Stomach (tissue), 9 donors: ENCODE results near the gene CEACAM4. TPM values are rescaled to one million over a fixed set of nuclear protein-coding genes. Genes with fewer than 3 reads are reported as not detected.

Experiments used
- DNase-seq, 2 donors: peaks; one replicate each; pipeline versions ENCODE4 v3.0.0 to v3.0.0-alpha.2; 2013 to 2019
- H3K27ac ChIP-seq, 5 donors: fragments of 200-600 bp in 4 of 5; sonication (generic) in 4 of 5; one replicate each; pipeline ENCODE4 v1.5.1; 2013 to 2019; ENCODE audit warnings: mild to moderate bottlenecking in 1 of 5, moderate library complexity in 1 of 5
- H3K27me3 ChIP-seq, 3 donors: fragments of 200-600 bp; sonication (generic); one replicate each; pipeline ENCODE4 v1.5.1; 2017 to 2019; ENCODE audit warnings: mixed run types in 1 of 3
- H3K36me3 ChIP-seq, 4 donors: fragments of 200-600 bp; sonication (generic); 1 replicate in 3 of 4; 2 replicates in 1 of 4; pipeline ENCODE4 v1.5.1; 2016 to 2019
- H3K4me1 ChIP-seq, 4 donors: fragments of 200-600 bp; sonication (generic); one replicate each; pipeline ENCODE4 v1.5.1; 2016 to 2019
- H3K4me3 ChIP-seq, 4 donors: fragments of 200-600 bp; sonication (generic) in 3 of 4; one replicate each; pipeline ENCODE4 v1.5.1; 2016 to 2019; ENCODE audit warnings: mild to moderate bottlenecking in 1 of 4
- H3K9me3 ChIP-seq, 4 donors: fragments of 200-600 bp; sonication (generic); one replicate each; pipeline ENCODE4 v1.5.1; 2016 to 2019
- CTCF ChIP-seq, 7 experiments: fragments of 450-650 bp in 4 of 7; fragments of 200-600 bp in 3 of 7; sonication (generic) in 3 of 7; IDR thresholded peaks; one replicate each; pipeline ENCODE4 v1.5.1; 2016 to 2019; ENCODE audit warnings: antibody characterized with exemption in 7 of 7, control low read depth in 2 of 7, mild to moderate bottlenecking in 1 of 7
- EP300 ChIP-seq: sonication (generic); formaldehyde crosslinking; IDR thresholded peaks from one replicate; pipeline ENCODE4 v1.6.1; 2017; ENCODE audit warnings: antibody characterized with exemption
- POLR2A ChIP-seq, 4 donors: fragments of 450-650 bp; IDR thresholded peaks; one replicate each; pipeline ENCODE4 v1.6.1; 2016; ENCODE audit warnings: antibody characterized with exemption in 4 of 4, control low read depth in 2 of 4, mild to moderate bottlenecking in 1 of 4, moderate library complexity in 1 of 4
- POLR2AphosphoS5 ChIP-seq, 3 donors: sonication (generic); formaldehyde crosslinking; IDR thresholded peaks; one replicate each; pipeline ENCODE4 v1.6.1; 2016; ENCODE audit warnings: antibody characterized with exemption in 3 of 3
- whole genome bisulfite sequencing, 5 donors: extraction: QIAGEN DNeasy Blood & Tissue Kit in 3 of 5; methylation state at CpG; one replicate each; pipeline versions ENCODE4 v1.1.5 to v1.1.7; 2013 to 2018; 5-methylcytosine and 5-hydroxymethylcytosine counted together
- intact Hi-C: fragments of 100-400 bp; cut with DNase I; formaldehyde crosslinking; loops from one replicate; pipeline ENCODE4 v1.15.1; 2023; ENCODE audit warnings: low total_unique reads
- polyA plus RNA-seq, 3 donors: library from polyadenylated mRNA; stranded (reverse); fragments of 200-250 nt; gene quantifications; one replicate each; pipeline ENCODE4 v1.2.3, GENCODE V29; 2013
- total RNA-seq, 5 donors: library from RNA; depleted of rRNA; stranded (reverse); fragments of >200 nt; gene quantifications; one replicate each; pipeline versions ENCODE4 v1.1.0 to v1.2.3, GENCODE V29; 2014 to 2016
- donor health status: healthy with polysubstance abuse.
- donor health status: Bipolar disorder and iron deficiency.
- donor health status: healthy.

CEACAM4 gene
- total and polyA plus RNA-seq, 8 donors = 0.63 to 8.3 (median 1.4) TPM; not detected in 4

- intact Hi-C loops = no loop called here
- peak; percentile 77 to 78 for DNase-seq
- TF ChIP-seq CTCF (IDR thresholded peaks at IDR 0.05) = peak in 5 of 7 experiments; percentile 44 to 84 (median 83)
- TF ChIP-seq POLR2AphosphoS5 (IDR thresholded peaks at IDR 0.05) = no peak
- Histone ChIP-seq H3K4me1 (no peaks in the 10 kb centered on the region), H3K9me3 (no peaks in the 10 kb centered on the region), H3K27me3 (peaks cover 0 to 23% (median 12%) of the 10 kb centered on the region in 3 donors), H3K4me3 (no peak overlapping the region), H3K27ac (no peak overlapping the region), H3K36me3 (no peaks in the 10 kb centered on the region)
- WGBS, 5 donors = 2 to 6% (median 4%) methylated on average over 6 of the region's 6 CpGs
Observed at GRCh38 chr19:41641879-41642485, 15.1 kb upstream of the CEACAM4 start.

GRCh38 chr19:41638641-41639081 lies 11.8 kb upstream of the CEACAM4 start:
- WGBS, 5 donors = 27 to 39% (median 37%) methylated on average over 6 of the region's 6 CpGs
- no peak overlapping the region for H3K4me3 ChIP-seq
- TF ChIP-seq POLR2A (IDR thresholded peaks at IDR 0.05) = no peak
- H3K9me3 ChIP-seq = peaks cover 0 to 5% (median 0%) of the 10 kb centered on the region in 4 donors
- peaks cover 0 to 23% (median 12%) of the 10 kb centered on the region in 3 donors for H3K27me3 ChIP-seq
- no peaks in the 10 kb centered on the region for H3K36me3 ChIP-seq
- no peaks in the 10 kb centered on the region for H3K4me1 ChIP-seq
- peak overlapping the region in 2 of 5 donors; percentile 33 to 53 for H3K27ac ChIP-seq
- DNase-seq = no peak
- intact Hi-C loops = no loop called here

GRCh38 chr19:41637484-41637883 lies 10.6 kb upstream of the CEACAM4 start:
- intact Hi-C loops = no loop called here
- 41 to 67% (median 57%) methylated on average over 2 of the region's 2 CpGs for WGBS, 5 donors

GRCh38 chr19:41627966-41628675 lies 1.2 kb upstream of the CEACAM4 start:
- no peaks in the 10 kb centered on the region for H3K4me1 ChIP-seq
- H3K4me3 ChIP-seq = no peak overlapping the region
- no peak overlapping the region for H3K27ac ChIP-seq
- TF ChIP-seq EP300 = no peak
- TF ChIP-seq CTCF (IDR thresholded peaks at IDR 0.05) = no peak
- TF ChIP-seq POLR2AphosphoS5 (IDR thresholded peaks at IDR 0.05) = no peak
- no peak for TF ChIP-seq POLR2A (IDR thresholded peaks at IDR 0.05)
- peaks cover 0 to 20% (median 12%) of the 10 kb centered on the region in 4 donors for H3K9me3 ChIP-seq
- no peak for DNase-seq
- intact Hi-C loops = no loop called here
- peaks cover 0 to 47% (median 19%) of the 10 kb centered on the region in 3 donors for H3K27me3 ChIP-seq
- no peaks in the 10 kb centered on the region for H3K36me3 ChIP-seq
- WGBS, 5 donors = 58 to 67% (median 58%) methylated on average over 4 to 8 of the region's 8 CpGs

More at GRCh38 chr19:41637484-41637883, 10.6 kb upstream of the CEACAM4 start:
- no peak for TF ChIP-seq EP300
- TF ChIP-seq CTCF (IDR thresholded peaks at IDR 0.05) = no peak
- no peak for TF ChIP-seq POLR2AphosphoS5 (IDR thresholded peaks at IDR 0.05)
- TF ChIP-seq POLR2A (IDR thresholded peaks at IDR 0.05) = no peak
- H3K27ac ChIP-seq = peak overlapping the region in 2 of 5 donors; percentile 19 to 53
- peaks cover 0 to 11% (median 0%) of the 10 kb centered on the region in 4 donors for H3K9me3 ChIP-seq
- H3K27me3 ChIP-seq = peaks cover 0 to 23% (median 12%) of the 10 kb centered on the region in 3 donors
- no peaks in the 10 kb centered on the region for H3K4me1 ChIP-seq
- no peak for DNase-seq
- H3K4me3 ChIP-seq = no peak overlapping the region
- no peaks in the 10 kb centered on the region for H3K36me3 ChIP-seq
